ENCODE results near the gene ARHGEF7.

DNA sequence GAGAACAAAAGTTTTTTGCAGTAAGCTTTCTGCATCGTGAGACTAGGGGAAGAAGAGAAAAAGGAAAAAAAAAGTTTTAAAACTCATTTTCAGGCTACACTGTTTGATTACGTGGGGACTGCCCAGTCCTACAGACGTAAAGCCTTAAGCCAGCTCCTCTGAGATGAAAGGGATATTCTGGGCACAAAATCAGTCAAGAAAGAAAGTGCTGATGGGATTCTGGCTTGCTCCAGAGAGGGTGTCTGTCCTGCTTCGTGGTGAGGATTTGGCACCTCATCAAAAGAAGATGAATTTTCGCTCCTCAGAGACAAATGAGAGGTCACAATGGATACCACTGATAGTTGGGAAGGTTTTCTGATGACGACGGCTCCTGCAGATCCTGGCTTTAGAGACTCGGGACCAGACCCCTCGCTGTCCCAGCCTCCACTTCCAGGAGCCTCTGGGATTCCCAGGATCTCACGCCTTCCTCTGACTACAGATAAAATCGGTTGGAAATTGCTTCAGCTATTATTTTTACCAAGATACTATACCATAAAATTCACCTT is 215.0 kb downstream of the ARHGEF7 start:
- TF ChIP-seq, protein P1, sequence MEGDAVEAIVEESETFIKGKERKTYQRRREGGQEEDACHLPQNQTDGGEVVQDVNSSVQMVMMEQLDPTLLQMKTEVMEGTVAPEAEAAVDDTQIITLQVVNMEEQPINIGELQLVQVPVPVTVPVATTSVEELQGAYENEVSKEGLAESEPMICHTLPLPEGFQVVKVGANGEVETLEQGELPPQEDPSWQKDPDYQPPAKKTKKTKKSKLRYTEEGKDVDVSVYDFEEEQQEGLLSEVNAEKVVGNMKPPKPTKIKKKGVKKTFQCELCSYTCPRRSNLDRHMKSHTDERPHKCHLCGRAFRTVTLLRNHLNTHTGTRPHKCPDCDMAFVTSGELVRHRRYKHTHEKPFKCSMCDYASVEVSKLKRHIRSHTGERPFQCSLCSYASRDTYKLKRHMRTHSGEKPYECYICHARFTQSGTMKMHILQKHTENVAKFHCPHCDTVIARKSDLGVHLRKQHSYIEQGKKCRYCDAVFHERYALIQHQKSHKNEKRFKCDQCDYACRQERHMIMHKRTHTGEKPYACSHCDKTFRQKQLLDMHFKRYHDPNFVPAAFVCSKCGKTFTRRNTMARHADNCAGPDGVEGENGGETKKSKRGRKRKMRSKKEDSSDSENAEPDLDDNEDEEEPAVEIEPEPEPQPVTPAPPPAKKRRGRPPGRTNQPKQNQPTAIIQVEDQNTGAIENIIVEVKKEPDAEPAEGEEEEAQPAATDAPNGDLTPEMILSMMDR (IDR thresholded peaks at IDR 0.05; ENCODE audit: poor library complexity), result no peak
- TF ChIP-seq EZH2 (IDR thresholded peaks at IDR 0.05; ENCODE audit: borderline replicate concordance) (no peak), EZH2phosphoT487 (IDR thresholded peaks at IDR 0.05; ENCODE audit: low read depth, severe bottlenecking, unreplicated experiment) (no peak)
